SIG-M5 (cell line): ENCODE data around the gene PITHD1.
"Not testable (repeated sequence)": the region's sequence is repeated elsewhere in the genome, so short reads cannot be mapped to it uniquely, and the experiment has no call there.

Source experiments
- DNase-seq: peaks from one replicate; lab custom pipeline; 2025; lab: John Stamatoyannopoulos, UW

PITHD1 gene

GRCh38 chr1:23799255-23799569 lies 21.0 kb downstream of the PITHD1 start:
- no peak for DNase-seq

- no peak for DNase-seq
Measured at GRCh38 chr1:23799570-23800399, 21.6 kb downstream of the PITHD1 start.

DNA sequence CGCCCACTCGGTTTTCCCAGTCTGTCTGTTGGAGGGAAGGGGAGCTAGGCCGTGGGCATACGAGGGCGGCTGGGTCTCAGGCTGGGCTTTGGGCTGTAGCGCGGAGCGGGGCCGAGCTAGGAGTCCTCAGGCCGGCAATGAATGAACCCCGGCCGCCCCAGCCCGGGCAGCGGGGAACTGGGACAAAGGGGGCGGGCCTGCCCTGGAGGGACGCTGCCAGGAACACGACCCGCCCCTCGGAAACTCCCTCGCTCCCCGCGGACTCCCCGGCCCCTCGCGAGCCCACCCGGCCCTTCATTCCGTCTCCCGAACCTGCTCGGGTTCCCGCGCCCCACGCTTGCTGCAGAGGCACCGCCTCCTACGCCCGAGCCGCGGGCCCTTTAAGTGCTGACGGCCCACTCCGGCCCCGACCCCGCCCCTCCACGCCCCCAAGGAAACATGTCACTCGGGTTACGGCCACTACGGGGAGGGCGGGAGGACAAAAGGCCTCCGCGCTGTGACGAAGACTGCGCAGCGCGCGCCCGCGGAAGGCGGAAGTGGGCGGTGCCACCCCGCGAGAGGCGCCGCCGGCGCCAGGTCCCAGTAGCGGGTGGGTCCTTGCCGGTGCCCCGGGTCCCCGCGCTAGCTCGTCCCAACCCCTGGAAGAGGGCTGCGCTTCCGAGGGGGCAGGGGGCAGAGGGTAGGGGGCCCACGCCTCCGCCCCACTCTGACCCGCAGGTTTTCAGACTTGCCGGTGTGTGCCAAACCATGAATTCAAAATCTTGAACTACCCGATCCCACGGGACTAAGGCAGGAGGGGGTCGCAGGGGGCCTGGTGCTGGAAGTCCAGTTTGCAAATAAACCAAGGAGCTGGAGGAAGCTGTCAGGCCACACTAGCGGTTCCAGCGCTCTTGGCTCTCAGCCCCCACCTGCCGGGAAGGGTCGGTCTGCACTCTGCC lies 22.5 kb downstream of the PITHD1 start, which contains the start of gene GALE:
Gene GALE (minus strand): TSS at position 355 of the 938 bp plus-strand sequence. CDS start 1,747 bp downstream, outside the sequence.
- DNase-seq = peak; percentile 49

- no peak for DNase-seq
Measured at GRCh38 chr1:23801338-23801748, 23.1 kb downstream of the PITHD1 start.

- DNase-seq = no peak
Measured at GRCh38 chr1:23801876-23802275, 23.7 kb downstream of the PITHD1 start.

GRCh38 chr1:23802809-23803342 lies 24.7 kb downstream of the PITHD1 start:
- DNase-seq = not testable (repeated sequence)

GRCh38 chr1:23803674-23804073 lies 25.5 kb downstream of the PITHD1 start:
- DNase-seq = no peak

- DNase-seq = no peak
Measured at GRCh38 chr1:23804183-23804835, 26.1 kb downstream of the PITHD1 start.

DNA sequence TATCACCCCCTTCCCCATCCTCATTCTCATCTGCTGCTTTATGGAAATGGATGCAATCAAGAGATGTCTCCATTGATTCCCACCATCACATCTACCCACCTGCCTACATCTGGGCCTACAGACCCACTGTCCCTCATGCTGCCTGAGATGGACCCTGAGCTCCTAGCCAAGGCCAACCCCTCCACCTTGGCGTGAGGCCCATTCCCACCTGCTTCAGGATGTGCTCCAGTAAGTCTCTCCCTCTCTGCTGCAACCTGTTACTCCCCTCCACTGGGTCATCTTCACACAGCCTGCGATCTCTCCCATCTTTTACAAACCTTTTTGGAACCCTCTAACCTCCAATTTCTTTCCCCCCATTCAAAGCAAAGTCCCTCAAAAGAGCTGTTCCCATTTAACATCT lies 26.8 kb downstream of the PITHD1 start:
- no peak for DNase-seq

DNA sequence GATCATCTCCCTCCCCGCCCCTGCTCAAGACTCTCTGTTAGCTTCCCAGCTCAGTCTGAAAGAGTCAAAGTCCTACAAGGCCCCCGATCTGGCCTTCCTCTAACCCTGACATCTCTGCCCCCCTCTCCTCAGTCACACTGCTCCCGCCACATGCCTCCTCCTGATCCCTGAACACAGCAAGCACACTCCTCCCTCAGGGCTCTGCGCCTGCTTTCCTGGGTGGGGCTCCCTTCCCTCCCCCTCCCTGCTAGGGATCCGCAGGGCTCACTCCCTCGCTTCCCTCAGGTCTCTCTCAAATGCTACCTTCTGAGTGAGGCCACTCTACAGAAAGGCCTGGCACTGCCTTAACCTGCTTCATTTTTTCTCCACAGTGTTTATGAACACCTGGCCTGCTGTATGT lies 28.1 kb downstream of the PITHD1 start:
- DNase-seq = no peak

- no peak for DNase-seq
Measured at GRCh38 chr1:23807453-23807852, 29.2 kb downstream of the PITHD1 start.

DNA sequence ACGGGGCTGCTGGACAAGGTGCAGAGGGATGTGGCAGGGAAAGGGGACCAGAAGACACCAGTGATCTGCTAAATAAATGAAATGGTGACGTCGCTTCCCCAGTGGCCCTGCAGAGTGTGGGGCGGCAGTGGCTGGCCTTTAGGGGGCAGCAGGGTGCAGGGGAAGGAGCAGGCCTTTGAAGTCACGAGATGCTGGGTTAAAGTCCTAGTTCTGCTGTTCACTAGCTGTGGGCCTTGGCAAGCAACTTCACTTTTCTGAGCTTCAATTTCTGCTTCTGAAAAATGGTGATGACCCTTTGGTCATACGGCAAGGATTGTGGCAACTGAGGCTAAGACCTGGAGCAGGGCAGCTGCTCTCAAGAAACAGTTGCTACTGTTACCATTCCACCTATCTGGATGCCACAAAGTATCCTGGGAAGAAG lies 31.5 kb downstream of the PITHD1 start:
- DNase-seq = peak; percentile 63

- DNase-seq = peak; percentile 75
Measured at GRCh38 chr1:23810818-23811540, 32.8 kb downstream of the PITHD1 start.

DNA sequence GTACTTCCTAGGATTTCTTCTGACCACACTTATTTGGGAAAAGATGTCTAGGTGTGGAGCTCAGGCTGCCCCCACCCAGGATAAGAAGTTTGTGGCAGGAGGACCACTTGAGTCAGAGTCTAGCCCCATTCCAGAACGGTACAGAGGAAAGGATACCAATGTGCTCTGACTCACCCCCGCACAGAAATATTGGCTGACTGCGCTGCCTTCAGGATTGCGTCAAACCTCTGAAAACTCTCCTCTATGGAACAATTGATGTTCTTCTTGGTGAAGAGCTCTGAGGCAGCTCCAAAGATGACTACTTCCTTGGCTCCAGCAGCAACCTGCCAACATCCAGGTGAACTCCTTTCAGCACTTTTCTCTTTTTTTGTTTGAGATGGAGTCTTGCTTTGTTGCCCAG lies 35.8 kb downstream of the PITHD1 start:
- no peak for DNase-seq

DNA sequence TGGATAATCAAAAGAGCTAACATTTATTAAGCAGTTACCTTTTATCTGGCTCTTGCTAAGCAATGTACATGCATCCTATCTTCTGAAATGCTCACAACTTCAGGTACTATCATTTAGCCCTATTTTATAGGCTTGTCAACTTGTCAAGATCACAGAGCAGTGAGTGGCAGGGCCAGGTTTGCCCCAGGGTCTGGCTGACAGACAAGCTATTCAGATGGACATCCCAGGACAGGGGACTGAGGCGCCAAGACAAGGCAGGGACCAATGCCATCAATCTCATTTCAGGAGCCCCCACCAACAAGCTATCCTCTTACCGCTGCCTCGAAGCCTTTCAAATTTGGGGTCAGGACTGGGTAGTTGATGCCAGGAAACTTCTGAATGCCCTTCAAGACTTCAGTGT lies 38.1 kb downstream of the PITHD1 start:
- no peak for DNase-seq

- no peak for DNase-seq
Measured at GRCh38 chr1:23816906-23817305, 38.7 kb downstream of the PITHD1 start.

DNA sequence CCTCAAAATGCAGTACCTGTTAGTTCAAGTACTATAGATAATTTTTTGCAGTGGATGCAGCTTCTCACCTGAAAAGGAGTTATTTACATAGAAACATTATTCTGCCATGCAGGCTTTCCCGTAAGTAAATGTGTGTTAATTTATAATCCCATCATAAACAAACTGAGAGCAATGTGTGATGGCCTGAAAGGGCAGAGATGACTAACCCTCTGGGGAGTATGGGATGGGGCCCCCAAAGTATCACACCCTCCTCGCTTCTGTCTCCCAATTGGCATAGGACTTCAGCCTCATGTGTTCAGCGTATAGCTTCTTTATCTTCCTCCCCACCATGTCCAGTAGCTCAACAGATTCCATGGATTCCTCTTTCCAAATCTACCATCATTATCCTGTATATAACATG lies 39.4 kb downstream of the PITHD1 start:
- DNase-seq = no peak

DNA sequence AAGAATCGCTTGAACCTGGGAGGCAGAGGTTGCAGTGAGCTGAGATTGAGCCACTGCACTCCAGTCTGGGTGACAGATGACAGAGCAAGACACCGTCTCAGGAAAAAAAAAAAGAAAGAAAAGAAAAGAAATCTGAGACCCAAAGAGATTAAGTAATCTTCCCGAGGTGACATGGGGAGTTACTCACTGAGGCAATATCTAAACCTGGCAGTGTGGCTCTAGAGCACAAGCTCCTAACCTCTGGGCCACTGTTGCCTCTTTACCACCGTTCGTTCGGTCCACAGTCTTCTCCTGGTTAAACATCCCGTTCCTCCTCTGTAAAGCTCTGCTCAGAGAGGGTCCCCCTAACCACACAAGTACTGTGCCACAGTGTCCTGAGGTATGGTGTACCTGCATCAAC lies 45.5 kb downstream of the PITHD1 start:
- DNase-seq = no peak

DNA sequence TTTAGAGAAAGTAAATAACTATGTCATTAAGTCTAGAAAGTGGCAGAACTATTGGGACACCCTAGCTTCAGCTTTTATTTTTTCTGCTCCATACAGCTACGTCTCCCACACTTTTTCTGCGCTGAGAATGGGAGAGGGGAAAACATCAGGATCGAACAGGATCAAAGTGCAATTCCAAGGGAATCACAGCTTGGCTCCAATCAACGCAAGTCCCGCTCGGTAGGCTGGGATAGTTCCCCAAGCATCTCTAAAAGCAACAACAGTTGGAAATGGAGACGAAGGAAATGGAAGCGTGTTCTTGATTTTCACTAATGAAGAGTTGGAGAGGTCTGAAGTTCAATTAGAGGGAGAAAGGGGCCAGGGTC lies 46.5 kb downstream of the PITHD1 start:
- no peak for DNase-seq

DNA sequence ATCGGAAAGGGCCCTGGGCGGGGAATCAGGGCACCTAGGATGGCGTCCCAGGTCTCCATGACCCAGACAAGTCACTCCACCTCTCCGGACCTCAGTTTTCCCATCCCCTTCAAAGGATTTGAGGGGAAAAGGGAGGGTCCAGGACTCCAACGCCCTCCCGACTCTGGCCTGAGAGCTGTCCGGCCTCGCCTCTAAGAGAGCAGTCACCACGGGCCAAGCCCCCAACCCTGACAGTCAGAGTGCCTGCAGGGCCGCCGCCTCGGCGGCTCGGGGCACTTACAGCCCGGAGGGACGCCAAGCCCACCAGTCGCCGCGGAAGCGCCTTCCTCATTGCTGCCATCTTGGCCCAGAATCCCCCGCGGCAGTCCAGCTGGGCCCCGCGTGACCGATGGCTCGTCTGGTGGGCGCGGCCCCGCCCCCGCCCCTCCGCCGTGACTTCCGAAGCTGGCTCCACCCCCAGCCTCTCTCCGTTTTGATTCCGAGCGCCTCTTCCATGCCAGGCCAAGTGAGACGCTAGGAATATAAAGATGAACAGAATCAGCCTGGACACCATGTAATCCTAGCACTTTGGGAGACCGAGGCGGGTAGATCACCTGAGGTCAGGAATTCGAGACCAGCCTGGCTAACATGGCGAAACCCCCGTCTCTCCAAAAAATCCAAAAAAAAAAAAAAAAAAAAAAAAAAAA lies 47.0 kb downstream of the PITHD1 start, which contains the start of gene HMGCL:
Gene HMGCL (minus strand): TSS at position 354 of the 686 bp plus-strand sequence. CDS start 14 bp downstream, at position 340.
- DNase-seq = peak; percentile 17
